Measurements from ENCODE around the gene JPH2. TPM values are rescaled to one million over a fixed set of nuclear protein-coding genes. Genes with fewer than 3 reads are reported as not detected.

JPH2 gene
- total RNA-seq, 1 donor from 2014 or later = 182 TPM

- no peak for ATAC-seq
- intact Hi-C loops (cut with micrococcal nuclease) = no loop called here
- DNase-seq = no peak
Measured at GRCh38 chr20:44092551-44093248, 94.3 kb downstream of the JPH2 start.

- no peak for ATAC-seq
- no peak for DNase-seq
- intact Hi-C loops (cut with micrococcal nuclease) = no loop called here
Measured at GRCh38 chr20:44091026-44091425, 96.0 kb downstream of the JPH2 start.

DNA sequence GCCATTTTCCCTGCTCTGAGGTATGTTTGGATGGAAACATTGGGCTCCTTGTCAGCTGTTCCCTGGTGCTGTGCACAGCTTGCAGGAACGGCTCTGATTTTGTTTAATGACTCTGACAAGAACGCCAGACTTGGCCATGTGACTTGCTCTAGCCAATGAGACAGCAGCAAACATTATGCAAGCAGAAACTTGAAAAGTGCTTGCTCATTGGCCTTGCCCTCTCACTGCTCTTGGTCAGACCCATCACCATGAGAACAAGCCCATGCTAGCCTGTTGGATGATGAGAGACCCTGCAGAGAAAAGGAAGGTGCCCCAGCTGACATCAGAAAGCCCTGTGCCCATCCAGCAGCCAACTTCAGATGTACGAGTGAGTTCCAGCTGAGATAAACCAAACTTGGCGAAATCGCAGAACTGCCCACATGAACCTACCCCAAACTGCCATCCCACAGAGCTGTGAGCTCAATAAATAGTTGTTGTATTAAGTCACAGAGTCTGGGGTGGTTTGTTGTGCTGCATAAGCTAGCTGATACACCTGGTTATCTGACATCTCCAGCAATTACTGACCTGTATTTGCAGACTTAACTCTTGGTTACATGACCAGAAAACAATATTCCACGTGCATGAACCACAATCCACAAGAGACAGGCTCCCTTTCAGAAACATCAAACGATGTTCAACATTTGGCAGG lies 96.9 kb downstream of the JPH2 start:
- no peak for ATAC-seq
- DNase-seq = no peak
- intact Hi-C loops (cut with micrococcal nuclease) = no loop called here

- DNase-seq = no peak
- intact Hi-C loops (cut with micrococcal nuclease) = no loop called here
- ATAC-seq = no peak
Measured at GRCh38 chr20:44087857-44088120, 99.2 kb downstream of the JPH2 start.

GRCh38 chr20:44087051-44087856 lies 99.7 kb downstream of the JPH2 start:
- intact Hi-C loops (cut with micrococcal nuclease) = no loop called here
- DNase-seq (no peak), ATAC-seq (peak; percentile 3)

DNA sequence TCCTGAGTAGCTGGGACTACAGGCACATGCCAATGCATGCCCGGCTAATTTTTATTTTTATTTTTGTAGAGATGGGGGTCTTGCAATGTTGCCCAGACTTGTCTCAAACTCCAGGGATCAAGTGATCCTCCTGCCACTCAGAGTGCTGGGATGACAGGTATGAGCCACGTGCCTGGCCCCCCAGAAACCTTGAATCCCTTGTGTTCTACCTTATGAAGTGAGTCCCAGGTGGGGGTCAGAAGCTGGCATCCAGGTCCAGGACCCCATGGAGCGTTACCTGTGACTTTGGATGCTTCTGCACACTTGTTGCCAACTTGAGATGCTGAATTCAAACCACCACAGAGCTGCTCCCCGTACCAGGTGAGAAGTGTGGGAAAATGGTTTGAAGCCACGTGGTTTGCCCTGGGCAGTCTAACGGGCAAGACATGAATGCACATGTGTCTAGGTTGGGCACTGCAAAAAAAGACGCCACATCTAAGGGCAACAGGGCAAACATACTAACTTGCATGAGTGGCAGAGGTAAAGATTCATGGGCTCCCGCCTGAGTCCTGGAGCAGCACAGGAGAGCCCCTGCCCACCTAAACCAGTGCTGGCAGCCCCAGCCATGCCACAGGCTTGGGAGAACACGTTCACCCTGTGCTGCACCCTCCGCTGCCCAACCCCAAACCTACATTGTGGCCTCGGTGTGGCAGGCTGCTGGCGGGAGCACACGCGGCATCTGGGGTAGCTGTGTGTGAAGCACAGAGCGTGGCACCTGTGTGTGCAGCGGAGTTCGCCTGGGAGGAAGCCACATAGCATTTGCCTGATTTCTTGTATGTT lies 101.2 kb downstream of the JPH2 start:
- ATAC-seq = no peak
- intact Hi-C loops (cut with micrococcal nuclease) = no loop called here
- no peak for DNase-seq

DNA sequence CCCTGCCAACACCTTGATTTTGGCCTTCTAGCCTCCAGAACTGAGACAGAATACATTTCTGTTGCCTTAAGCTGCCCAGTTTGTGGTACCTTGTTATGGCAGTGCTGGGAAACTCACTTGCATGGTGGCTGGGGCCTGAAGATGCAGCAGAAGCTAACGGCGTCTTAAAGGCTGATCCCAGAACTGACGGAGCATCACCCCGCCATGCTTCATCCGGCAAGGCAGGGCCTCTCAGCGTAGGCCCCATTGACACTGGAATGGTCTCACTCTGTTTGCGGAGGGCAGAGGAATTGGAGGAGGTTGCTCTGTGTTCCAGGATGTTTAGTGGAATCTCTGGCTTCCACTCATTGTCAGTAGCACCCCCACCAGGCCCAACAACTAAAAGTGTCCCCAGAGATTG lies 102.1 kb downstream of the JPH2 start:
- DNase-seq = no peak
- intact Hi-C loops (cut with micrococcal nuclease) = no loop called here
- no peak for ATAC-seq

- intact Hi-C loops (cut with micrococcal nuclease) = no loop called here
- DNase-seq (no peak), ATAC-seq (no peak)
Measured at GRCh38 chr20:44084439-44084838, 102.5 kb downstream of the JPH2 start.

DNA sequence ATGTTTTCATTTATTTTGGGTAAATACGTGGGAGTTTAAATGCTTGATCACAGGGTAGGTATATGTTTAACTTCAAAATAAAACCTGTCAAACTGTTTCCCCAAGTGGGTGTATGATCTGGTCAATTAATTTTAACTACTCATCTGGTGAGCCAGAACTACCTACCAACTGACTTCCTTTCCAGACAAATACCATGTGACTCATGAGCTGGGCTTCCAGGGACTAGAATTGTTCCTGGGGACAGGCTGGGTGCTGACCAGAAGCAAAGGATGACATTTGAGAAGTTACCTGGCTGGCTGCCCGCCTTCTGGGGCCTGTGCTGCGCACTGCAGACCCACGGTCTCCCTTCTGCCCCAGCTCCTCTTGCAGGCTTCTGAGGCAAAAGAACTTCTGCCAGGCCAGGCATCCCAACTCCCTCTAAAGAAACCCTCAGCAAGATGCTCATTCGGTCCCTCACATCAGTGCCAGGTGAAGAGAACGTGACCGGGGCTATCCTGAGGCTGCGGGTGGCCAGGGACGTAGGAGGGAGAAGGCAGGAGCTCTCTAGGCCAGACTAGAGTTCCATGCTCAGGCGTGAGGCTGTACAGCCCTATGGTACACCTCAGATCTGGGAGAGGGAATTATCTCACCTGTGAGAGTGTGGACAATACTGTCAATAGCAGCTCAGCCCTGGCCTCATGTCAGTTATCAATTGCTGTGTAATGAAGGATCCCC lies 103.6 kb downstream of the JPH2 start:
- intact Hi-C loops (cut with micrococcal nuclease) = no loop called here
- ATAC-seq = peak; percentile 85
- peak; percentile 81 for DNase-seq

DNA sequence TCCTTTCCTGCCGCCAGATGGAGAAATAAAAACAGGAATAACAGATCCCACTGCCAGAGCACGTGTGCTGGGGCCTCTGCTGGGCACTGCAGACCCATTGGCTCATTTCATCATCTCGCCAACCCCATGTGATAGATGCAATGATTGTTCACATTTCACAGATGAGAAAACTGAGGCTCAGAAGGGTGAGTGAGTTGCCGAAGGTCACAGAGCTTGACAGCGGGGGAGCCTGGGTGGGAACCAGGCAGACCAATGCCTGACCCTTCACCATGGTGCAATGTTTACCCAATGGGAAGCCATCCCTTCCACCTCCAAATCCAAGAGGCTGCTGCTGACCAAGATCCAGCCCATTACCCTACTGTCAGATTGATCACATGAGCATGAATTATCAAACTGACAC lies 105.1 kb downstream of the JPH2 start:
- ATAC-seq = no peak
- no peak for DNase-seq
- intact Hi-C loops (cut with micrococcal nuclease) = loop anchor here (2.0 kb wide), 1 partner anchor 331 kb away; no protein-coding TSS in a partner anchor

- DNase-seq (no peak), ATAC-seq (no peak)
- intact Hi-C loops (cut with micrococcal nuclease) = loop anchor here (2.0 kb wide), 1 partner anchor 331 kb away; no protein-coding TSS in a partner anchor
Measured at GRCh38 chr20:44081476-44081875, 105.5 kb downstream of the JPH2 start.

GRCh38 chr20:44080646-44081267 lies 106.2 kb downstream of the JPH2 start:
- peak; percentile 67 for DNase-seq

GRCh38 chr20:44080064-44080463 lies 106.9 kb downstream of the JPH2 start:
- intact Hi-C loops (cut with micrococcal nuclease) = loop anchor here (2.0 kb wide), 1 partner anchor 329 kb away; no protein-coding TSS in a partner anchor
- DNase-seq = no peak
- ATAC-seq = no peak

More at GRCh38 chr20:44080646-44081267, 106.2 kb downstream of the JPH2 start:
- intact Hi-C loops (cut with micrococcal nuclease) = loop anchor here (2.0 kb wide), 1 partner anchor 330 kb away; no protein-coding TSS in a partner anchor
- ATAC-seq = peak; percentile 78

- ATAC-seq (no peak), DNase-seq (no peak)
- intact Hi-C loops (cut with micrococcal nuclease) = no loop called here
Measured at GRCh38 chr20:44079291-44079690, 107.7 kb downstream of the JPH2 start.

- intact Hi-C loops (cut with micrococcal nuclease) = no loop called here
- DNase-seq (no peak), ATAC-seq (no peak)
Measured at GRCh38 chr20:44075950-44076232, 111.1 kb downstream of the JPH2 start.

DNA sequence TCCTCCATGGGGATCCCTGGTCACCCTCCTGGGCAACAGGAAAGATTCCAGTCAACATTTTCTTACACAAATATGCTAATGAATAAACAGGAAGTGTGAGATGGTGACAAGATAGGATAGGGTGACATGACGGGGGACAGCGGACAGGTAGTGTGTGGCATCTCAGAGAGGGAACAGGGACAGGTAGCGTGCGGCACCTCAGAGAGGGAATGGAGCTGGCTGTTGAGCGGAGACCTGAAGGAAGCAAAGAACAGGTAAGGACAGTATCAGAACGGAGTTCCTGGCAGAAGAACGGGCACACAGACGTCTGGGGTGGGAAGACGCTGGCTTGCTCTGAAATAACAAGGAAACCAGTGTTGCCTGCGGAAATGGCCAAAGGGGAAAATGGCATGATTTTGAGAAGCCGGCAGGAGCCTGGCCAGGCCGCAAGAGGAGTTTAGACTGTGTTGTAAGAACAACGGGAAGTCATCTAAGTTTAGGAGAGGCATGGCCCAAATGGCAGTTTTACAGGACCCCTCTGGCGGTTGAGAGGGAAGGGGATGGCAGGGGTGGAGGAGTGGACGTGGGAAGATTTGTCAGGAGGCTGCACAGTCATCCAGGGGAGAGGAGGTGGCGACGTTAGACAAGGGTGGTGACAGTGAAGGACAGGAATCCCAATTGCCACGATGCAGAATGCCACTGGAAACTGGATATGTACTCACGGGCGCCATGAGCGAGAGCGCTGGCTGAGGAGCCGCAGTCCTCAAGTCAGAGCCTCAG lies 111.6 kb downstream of the JPH2 start:
- ATAC-seq (no peak), DNase-seq (no peak)
- intact Hi-C loops (cut with micrococcal nuclease) = no loop called here

- ATAC-seq = peak; percentile 94
- intact Hi-C loops (cut with micrococcal nuclease) = no loop called here
- peak; percentile 85 for DNase-seq
Measured at GRCh38 chr20:44074252-44075151, 112.5 kb downstream of the JPH2 start.
